GM21390 (cell line): ENCODE results near the gene CXADR.

Source experiments
- ATAC-seq: cut with Tn5 transposase; IDR thresholded peaks from one replicate; pipeline ENCODE4 v1.9.1; 2021; ENCODE audit not compliant: unreplicated experiment

CXADR gene

DNA sequence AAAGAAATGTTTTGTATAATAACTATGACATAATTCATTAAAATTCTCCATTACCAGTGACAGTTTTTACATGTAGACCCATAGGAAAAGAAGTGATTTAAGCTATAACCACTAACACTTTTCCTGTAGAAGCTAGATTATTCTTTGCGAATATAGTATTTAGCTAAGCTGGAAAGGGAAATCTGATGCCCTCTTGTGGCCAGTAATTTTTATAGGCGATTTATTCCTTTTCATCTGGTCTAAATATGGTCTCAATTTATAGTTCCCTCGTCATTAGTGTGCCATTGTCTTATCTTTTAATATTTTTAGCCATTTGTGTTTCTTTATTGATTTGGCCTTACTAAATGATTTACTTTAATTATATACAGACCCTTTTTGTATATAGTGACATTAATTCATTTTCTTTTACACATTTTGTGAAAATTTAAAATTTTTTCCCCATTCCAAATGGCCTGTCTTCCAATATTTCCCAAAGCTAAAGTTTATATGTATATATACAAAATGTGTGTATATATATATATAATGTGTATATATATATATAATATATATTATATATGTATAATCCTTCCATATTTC lies 73.1 kb downstream of the CXADR start:
- no peak for ATAC-seq

DNA sequence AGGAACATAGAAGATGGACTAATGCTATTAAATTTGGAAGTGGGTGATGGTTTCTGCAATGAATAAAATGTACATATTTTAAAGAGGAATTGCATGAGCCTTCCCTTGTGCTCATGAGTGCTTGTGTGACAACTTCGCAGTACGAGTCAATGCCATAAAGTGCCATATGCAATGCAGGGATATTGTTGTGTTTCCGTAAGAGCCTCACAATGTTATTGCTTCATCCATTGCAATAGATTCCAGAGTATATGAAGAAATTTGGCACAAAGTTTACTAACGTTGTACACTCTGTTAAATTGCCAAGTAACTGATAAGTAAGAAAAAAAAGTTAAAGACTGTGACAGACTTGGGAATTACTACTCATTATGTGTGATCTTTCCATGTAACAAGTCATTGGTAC lies 77.6 kb downstream of the CXADR start:
- ATAC-seq, result no peak

DNA sequence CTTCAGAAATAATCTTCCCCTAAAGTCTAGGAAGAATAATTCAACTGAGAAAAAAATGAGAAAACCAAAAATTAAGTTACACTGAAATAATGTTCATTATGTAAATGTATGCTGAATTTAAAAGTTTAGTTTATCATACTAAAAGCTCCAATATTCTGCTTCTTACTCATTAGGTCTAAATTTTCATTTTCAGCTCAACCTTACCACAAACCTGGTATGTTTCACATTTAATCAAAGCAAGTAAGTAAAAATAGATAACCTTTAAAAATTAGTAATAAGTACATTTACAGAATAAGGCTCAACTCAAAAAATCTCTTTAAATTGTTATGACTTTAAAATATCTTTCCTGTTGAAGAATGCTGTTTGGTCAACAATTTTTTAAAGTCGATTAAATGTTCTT lies 84.8 kb downstream of the CXADR start:
- ATAC-seq, result no peak

DNA sequence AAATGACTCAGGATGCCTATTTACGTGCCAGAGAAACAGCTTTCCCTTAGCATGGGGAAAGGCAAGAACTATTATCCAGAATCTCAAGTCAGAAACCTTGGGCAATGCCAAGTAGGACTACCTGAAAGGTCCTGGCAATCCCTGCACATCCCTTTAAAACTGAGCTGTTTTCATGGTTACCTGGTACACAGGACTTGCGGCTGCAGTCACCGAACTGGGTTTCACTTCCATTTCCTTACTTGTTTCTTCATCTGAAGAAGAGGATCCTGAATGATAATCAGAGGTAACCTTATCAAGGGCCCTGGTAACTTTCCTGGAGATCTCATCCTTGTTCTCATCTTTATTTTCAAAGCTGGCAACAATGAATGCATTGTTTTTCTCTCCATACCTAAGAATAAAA lies 85.6 kb downstream of the CXADR start:
- peak; percentile 79 for ATAC-seq

DNA sequence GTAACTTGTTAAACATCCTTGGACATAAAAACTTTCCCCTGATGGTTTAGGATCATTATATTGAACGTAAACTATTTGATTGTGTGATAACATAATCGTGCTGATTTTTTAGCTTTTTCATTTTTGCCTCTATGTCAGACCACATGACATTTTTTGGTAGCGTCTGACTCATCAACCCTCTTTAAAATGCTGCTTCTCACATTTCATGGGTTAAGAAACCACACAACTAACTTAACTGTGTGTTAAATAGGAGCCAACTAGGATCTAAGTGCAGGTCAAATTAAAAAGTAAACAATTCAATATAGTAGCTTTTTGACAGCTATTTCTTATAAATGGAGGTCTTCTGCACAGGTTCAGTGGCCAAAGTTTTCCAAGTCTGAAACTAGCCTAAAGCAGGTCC lies 90.0 kb downstream of the CXADR start:
- no peak for ATAC-seq

DNA sequence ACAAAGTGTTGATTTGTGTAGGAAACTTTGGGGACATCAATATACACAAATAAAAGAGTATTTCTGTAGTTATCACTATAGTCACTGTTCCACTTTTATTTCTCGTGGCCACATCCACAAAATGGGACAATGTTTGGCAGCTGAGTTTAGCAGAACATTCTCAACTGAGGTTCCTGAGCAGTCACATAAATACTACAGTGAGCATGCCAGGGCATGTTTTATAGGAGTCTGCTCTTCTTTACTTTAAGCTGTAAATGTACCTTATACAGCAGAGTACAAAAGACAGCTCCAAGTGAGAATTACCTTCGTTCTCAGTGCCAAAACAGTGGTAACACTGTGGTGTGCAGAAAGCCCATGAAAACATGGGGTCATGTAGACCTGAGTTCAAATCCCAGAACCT lies 94.8 kb downstream of the CXADR start:
- ATAC-seq, result no peak

DNA sequence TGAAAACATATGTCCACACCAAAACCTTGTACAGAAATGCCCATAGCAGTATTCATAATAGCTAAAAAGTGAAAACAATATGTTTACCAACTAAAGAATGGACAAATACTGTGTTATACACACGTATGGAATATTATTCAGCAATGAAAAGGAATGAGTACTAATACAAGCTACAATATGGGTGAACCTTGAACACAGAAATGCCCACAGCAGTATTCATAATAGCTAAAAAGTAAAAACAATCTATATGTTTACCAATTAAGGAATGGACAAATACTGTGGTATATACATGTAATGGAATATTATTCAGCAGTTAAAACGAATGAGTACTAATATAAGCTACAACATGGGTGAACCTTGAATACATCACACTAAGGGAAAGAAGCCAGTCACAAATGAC lies 96.8 kb downstream of the CXADR start:
- no peak for ATAC-seq

DNA sequence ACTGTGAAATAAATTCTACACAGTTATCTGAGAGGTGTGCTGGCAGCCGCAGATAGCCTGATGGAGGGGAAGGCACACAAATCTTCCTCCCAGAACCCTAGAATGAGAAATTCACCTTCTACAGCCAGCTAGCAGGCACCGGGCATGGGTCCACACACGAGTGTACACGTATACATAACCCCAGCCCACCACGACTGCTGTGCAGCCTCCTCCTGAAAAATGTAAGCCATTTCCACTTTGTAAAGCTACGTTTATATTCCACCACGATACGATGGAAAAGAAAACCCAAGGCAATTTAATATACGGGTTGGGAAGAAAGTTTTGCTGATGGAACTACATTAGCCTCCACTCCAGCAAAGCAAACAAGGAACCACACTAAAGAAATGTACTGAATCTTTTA lies 98.1 kb downstream of the CXADR start:
- ATAC-seq, result no peak

DNA sequence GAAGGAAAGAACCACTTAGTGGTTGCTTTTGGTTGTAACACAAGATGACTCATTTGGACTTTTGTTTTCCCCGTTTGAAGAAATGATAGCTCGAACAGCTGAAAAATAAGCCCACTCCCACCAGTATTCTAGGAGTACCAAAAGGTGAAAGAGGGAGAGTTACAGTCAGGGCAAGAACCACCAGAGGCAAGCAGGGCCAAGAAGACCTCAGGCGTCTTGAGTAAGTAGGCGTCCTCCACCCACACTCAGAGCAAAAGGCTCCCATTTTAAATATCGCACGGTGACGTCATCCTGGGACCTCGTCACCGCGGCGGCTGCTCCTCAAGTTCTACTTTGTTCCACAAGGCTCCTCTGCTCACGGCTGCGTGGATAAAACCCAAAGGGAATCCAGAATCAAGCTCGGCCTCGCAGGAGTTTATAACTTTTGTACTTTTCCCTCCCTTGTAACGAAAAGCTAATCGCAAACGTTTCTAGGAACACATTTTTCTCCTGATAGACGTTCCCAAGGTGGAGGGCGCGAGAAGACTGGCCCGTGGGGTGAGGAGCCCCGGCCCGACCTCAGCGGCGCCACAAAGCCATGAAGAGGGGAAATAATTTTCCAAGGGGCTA lies 98.7 kb downstream of the CXADR start:
- peak; percentile 59 for ATAC-seq

DNA sequence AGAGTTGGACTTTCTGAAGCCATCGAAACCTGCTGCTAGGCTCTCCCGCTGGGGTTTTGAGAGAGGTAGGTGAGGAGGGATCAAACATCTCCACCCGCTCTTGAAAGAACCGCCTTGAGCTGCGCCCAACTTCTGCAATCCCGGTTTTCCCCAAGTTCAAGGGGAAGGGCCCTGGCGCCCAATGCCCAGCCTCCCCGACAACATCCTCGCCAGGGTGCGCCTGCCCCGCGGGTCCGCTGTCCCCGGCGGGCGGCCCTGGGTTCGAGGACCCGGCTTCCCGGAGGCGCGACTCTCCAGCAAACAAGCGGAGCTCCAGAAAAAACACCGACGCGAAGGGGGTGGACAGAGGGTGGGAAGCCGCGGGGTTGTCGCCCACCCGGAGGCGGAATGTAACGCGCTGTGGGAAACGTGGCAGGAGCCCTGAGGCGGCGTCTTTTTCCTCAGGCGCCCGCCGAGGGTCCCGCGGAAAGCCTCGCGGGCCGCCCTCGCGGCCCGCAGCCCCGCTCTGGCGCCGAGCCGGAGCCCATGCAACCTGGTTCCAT lies 99.3 kb downstream of the CXADR start:
- ATAC-seq, result peak; percentile 3

DNA sequence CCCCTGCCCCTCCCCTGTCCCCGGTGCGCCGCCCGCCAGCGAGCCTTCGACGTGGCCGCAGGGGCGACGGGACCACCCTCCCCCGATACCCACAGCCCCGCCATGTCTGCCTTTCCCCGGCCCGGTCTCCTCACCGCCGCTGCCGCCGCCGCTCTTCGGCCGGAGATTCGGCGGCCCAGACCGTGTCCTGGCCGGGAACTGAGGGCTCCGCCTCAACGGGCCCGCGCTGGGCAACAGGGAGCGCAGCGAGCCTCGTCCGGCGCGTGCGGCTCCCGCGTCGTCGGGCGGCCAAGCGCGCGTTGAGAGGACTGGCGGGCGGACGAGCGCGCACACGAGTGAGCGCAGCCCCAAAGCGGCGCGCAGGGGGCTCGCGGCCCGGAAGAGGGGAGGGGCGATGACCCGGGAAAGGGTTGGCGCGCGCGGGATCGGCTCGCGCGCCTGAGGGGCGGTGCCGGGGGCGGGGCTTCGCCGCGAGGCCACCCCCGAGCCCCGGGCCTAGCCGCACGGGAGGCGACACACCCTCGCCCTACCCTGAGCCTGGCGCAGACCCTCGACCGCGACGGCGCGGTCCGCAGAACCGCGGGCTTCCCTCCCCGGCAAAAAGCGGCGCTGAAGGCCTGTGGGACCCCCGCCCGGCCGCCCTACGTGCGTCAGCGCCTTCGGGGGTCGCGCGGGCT lies 99.9 kb downstream of the CXADR start, which contains the start of gene BTG3:
TSS of gene BTG3 (minus strand) at position 337 of the 677 bp plus-strand sequence. CDS start 3,757 bp downstream, outside the sequence.
- peak; percentile 72 for ATAC-seq

DNA sequence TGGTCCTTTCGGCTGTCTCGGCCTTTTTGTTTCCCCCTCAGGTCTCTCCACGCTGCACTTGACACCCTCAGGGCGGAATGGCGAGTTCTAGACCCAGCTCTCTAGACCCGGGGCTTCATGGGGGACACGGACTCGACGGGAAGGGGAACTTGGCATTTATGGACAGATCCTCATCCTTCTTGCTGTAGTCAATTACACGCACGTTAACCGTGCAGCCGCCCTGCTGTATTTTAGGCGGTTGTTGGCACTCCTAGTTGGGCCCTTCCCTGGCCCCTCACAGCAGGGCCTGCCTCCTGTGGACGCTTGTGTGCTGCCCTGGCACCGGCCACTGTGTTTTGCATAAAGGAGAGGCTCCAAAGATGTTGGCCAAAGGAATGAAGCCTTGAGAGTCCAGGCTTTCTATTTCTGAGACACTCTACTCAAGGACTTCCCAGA lies 100.4 kb downstream of the CXADR start:
- ATAC-seq, result peak; percentile 6

DNA sequence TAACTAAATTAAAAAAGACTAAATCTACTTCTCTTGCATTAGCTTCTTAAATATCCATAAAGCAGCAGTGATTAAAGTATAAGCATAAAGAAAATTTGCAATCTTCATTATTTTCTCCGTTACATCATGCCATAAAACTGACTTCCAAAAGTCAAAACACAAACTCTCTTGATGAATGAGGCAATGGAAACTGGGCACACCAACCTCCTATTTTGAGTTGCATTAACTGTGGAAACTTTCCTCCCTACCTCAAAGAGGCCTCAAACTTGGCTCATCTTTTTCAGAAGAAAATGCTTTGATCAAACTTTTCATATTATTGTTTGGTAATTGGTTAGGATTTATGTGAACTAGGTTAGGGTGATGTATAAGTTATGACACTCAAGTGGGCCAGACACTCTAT lies 104.0 kb downstream of the CXADR start:
- no peak for ATAC-seq

DNA sequence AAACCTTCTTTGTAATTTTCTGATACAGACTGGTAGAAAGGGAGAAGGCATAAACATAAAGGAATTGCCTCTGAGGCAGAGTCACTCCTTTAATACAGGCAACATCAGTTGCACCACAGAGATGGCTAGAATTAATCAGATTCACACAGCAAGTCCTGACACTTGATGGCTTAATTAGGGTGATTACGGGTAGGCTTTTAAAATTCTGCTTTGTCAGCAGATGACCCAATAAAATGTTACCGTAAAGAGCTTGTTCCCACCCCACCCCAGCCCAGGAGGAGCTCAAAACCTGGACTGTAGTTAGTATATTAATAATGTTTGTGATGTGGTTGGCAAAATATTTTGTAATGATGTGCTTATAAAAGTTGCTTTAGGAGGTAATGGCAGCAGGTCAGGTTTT lies 109.2 kb downstream of the CXADR start:
- no peak for ATAC-seq

DNA sequence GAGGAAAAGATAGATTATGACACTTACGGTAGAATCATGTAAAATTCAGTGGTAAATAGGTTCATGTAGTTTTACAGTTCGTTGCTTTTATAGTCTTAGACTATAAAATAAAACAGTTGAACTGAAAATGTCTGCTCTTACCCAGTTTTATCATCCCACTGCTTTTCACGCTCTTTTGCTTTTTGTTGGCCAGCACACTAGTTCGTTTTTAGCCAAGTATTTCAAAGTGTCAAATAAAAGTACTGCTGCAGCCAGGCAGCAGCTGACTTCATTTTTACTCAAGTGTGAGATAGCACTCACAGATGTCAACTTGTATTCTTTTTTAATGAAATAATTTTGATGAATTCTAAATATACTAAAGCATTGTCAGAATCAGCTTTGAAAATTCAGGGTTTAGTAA lies 118.4 kb downstream of the CXADR start:
- ATAC-seq, result no peak

DNA sequence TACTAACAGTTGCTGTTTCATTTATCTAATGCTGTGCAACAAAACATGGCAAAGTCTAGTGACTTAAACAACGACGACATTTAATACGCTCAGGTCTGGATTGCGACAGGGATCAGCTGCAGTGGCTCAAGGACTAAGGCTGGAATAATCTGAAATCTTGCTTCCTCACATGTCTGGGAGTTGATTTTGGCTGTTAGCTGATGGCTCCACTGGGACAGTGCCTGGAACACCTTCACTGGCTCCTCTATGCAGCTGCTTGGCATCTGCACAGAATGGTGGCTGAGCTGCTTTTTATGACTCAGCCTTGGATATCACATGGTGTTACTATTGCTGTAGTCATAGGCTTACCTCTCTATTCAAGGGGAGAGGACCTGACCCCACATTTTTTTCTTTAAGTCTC lies 123.9 kb downstream of the CXADR start:
- no peak for ATAC-seq

DNA sequence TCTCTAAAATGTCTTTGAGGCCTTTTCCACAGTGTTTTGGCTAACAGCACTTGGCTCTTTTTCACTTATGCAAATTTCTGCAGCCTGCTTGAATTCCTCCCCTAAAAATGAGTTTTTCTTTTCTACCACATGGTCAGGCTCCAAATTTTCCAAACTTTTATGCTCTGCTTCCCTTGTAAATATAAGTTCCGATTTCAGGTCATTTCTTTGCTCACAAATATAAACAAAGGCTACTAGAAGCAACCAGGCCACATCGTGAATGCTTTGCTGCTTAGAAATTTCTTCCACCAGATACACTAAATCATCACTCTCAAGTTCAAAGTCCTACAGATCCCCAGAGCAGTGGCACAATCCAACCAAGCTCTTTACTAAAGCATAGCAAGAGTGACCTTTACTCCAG lies 128.0 kb downstream of the CXADR start:
- no peak for ATAC-seq
